ENCODE data around the gene PCDHA2.
"Not testable (repeated sequence)": the region's sequence is repeated elsewhere in the genome, so short reads cannot be mapped to it uniquely, and the experiment has no call there.

The PCDHA2 gene

DNA sequence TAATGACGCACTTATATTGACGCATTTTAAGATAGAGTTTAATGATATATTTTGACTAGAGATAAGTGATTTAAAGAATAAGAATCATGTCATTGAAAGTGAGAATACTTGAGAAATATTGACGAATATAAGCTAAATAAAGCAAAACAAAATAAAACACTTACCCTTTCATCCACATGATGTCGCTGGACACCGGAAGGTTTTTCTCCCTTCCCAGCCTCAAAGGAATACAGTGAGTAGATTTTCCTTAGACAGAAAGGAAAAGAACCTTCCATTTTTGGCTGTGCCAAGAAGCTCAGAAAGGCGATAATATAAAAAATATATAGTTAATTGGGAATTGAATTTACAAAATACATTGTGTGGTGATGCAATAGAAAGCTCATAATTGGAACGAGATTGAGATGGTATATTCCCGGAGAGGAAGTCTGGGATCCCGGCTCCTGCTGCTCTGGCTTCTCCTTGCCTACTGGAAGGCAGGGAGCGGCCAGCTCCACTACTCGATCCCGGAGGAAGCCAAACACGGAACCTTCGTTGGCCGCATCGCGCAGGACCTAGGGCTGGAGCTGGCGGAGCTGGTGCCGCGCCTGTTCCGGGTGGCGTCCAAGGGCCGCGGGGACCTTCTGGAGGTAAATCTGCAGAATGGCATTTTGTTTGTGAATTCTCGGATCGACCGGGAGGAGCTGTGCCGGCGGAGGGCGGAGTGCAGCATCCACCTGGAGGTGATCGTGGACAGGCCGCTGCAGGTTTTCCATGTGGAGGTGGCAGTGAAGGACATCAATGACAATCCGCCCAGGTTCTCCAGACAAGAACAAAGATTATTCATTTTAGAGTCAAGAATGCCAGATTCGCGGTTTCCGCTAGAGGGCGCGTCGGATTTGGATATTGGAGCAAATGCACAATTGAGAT is 27.0 kb downstream of the PCDHA2 start, which contains the start of gene PCDHA5:
TSS of gene PCDHA5 (plus strand) at position 239 of the 906 bp plus-strand sequence.
- Histone ChIP-seq H3K27ac (ENCODE audit: low read depth, low read length, severe bottlenecking) (no peak within 1 kb of the TSS), H3K36me3 (ENCODE audit: control insufficient read depth, insufficient read depth, low read length) (no peaks in the 10 kb centered on the region), H3K9me3 (ENCODE audit: control insufficient read depth, low read length) (no peaks in the 10 kb centered on the region), H3K4me3 (ENCODE audit: extremely low read depth, insufficient read depth, low read length, poor library complexity, severe bottlenecking) (no peak within 1 kb of the TSS), H3K4me1 (ENCODE audit: control insufficient read depth, insufficient read depth, low read length, poor library complexity, severe bottlenecking) (no peaks in the 10 kb centered on the region)
- WGBS, 2 experiments (ENCODE audit: insufficient coverage in 2 of 2), result 93 to 94% methylated on average over 35 to 36 of the region's 39 CpGs

DNA sequence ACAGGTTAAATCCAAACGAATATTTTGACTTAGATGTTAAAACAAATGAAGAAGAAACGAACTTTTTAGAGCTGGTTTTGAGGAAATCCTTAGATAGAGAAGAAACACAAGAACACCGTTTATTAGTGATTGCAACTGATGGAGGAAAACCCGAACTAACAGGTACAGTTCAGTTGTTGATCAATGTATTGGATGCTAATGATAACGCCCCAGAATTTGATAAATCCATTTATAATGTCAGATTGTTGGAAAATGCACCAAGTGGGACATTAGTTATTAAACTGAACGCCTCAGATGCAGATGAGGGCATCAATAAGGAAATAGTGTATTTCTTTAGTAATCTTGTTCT is 27.6 kb downstream of the PCDHA2 start:
- Histone ChIP-seq H3K4me3 (ENCODE audit: extremely low read depth, insufficient read depth, low read length, poor library complexity, severe bottlenecking) (no peak overlapping the region), H3K9me3 (ENCODE audit: control insufficient read depth, low read length) (no peaks in the 10 kb centered on the region), H3K36me3 (ENCODE audit: control insufficient read depth, insufficient read depth, low read length) (no peaks in the 10 kb centered on the region), H3K4me1 (ENCODE audit: control insufficient read depth, insufficient read depth, low read length, poor library complexity, severe bottlenecking) (no peaks in the 10 kb centered on the region), H3K27ac (ENCODE audit: low read depth, low read length, severe bottlenecking) (no peak overlapping the region)
- 79 to 86% methylated on average over 6 of the region's 6 CpGs for WGBS, 2 experiments (ENCODE audit: insufficient coverage in 2 of 2)

DNA sequence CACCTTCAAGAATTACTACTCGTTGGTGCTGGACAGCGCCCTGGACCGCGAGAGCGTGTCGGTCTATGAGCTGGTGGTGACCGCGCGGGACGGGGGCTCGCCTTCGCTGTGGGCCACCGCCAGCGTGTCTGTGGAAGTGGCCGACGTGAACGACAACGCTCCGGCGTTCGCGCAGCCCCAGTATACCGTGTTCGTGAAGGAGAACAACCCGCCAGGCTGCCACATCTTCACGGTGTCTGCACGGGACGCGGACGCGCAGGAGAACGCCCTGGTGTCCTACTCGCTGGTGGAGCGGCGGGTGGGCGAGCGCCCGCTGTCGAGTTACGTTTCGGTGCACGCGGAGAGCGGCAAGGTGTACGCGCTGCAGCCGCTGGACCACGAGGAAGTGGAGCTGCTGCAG is 28.3 kb downstream of the PCDHA2 start:
- H3K4me1 ChIP-seq (ENCODE audit: control insufficient read depth, insufficient read depth, low read length, poor library complexity, severe bottlenecking); H3K9me3 ChIP-seq (ENCODE audit: control insufficient read depth, low read length); H3K36me3 ChIP-seq (ENCODE audit: control insufficient read depth, insufficient read depth, low read length); H3K27ac ChIP-seq (ENCODE audit: low read depth, low read length, severe bottlenecking); H3K4me3 ChIP-seq (ENCODE audit: extremely low read depth, insufficient read depth, low read length, poor library complexity, severe bottlenecking): not testable (repeated sequence)
- WGBS, 2 experiments (ENCODE audit: insufficient coverage in 2 of 2), result 95% methylated on average over 32 to 48 of the region's 48 CpGs

DNA sequence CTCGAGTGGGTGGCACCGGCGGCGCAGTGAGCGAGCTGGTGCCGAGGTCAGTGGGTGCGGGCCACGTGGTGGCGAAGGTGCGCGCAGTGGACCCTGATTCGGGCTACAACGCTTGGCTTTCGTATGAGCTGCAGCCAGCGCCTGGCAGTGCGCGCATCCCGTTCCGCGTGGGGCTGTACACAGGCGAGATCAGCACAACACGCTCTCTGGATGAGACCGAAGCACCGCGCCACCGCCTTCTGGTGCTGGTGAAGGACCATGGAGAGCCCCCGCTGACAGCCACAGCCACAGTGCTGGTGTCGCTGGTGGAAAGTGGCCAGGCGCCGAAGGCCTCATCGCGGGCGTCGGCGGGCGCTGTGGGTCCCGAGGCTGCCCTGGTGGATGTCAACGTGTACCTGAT is 28.8 kb downstream of the PCDHA2 start:
- no peaks in the 10 kb centered on the region for H3K9me3 ChIP-seq (ENCODE audit: control insufficient read depth, low read length)
- WGBS, 2 experiments (ENCODE audit: insufficient coverage in 2 of 2), result 97 to 98% methylated on average over 38 of the region's 38 CpGs
- H3K4me1 ChIP-seq (ENCODE audit: control insufficient read depth, insufficient read depth, low read length, poor library complexity, severe bottlenecking), result no peaks in the 10 kb centered on the region
- H3K36me3 ChIP-seq (ENCODE audit: control insufficient read depth, insufficient read depth, low read length), result no peaks in the 10 kb centered on the region
- no peak overlapping the region for H3K27ac ChIP-seq (ENCODE audit: low read depth, low read length, severe bottlenecking)
- H3K4me3 ChIP-seq (ENCODE audit: extremely low read depth, insufficient read depth, low read length, poor library complexity, severe bottlenecking), result no peak overlapping the region

DNA sequence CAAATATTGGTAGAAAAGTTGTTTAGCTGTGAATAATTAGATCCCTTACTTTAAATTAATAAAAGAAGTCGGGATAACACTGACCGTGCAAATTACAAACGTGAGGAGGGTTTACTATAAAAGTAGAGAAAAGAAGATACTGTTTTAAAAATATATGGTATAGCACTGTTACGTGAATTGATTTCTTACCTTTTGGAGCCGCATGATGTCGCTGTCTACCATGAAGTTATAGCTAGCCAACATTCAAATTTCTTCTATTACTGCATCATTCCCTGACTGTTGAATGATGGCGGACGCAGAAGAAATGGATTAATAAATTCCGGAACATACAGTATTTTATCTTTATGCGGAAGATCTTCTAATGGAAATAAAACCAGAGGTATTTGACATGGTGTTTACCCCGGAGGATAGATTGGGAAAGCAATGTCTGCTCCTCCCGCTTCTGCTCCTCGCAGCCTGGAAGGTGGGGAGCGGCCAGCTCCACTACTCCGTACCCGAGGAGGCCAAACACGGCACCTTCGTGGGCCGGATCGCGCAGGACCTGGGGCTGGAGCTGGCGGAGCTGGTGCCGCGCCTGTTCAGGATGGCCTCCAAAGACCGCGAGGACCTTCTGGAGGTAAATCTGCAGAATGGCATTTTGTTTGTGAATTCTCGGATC is 33.2 kb downstream of the PCDHA2 start, which contains the start of gene PCDHA6:
TSS of gene PCDHA6 (plus strand) at position 257 of the 658 bp plus-strand sequence. CDS start at position 389, 132 bp downstream.
- H3K4me3 ChIP-seq (ENCODE audit: extremely low read depth, insufficient read depth, low read length, poor library complexity, severe bottlenecking), result no peak within 1 kb of the TSS
- no peaks in the 10 kb centered on the region for H3K36me3 ChIP-seq (ENCODE audit: control insufficient read depth, insufficient read depth, low read length)
- no peaks in the 10 kb centered on the region for H3K4me1 ChIP-seq (ENCODE audit: control insufficient read depth, insufficient read depth, low read length, poor library complexity, severe bottlenecking)
- WGBS, 2 experiments (ENCODE audit: insufficient coverage in 2 of 2), result 96% methylated on average over 19 to 21 of the region's 27 CpGs
- no peak within 1 kb of the TSS for H3K27ac ChIP-seq (ENCODE audit: low read depth, low read length, severe bottlenecking)
- H3K9me3 ChIP-seq (ENCODE audit: control insufficient read depth, low read length), result no peaks in the 10 kb centered on the region

DNA sequence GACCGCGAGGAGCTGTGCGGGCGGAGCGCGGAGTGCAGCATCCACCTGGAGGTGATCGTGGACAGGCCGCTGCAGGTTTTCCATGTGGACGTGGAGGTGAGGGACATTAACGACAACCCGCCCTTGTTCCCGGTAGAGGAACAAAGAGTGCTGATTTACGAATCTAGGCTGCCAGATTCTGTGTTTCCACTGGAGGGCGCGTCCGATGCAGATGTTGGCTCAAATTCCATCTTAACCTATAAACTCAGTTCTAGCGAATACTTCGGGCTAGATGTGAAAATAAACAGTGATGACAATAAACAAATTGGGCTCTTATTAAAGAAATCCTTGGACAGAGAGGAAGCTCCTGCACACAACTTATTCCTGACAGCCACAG is 33.7 kb downstream of the PCDHA2 start:
- H3K4me1 ChIP-seq (ENCODE audit: control insufficient read depth, insufficient read depth, low read length, poor library complexity, severe bottlenecking), result no peaks in the 10 kb centered on the region
- no peaks in the 10 kb centered on the region for H3K36me3 ChIP-seq (ENCODE audit: control insufficient read depth, insufficient read depth, low read length)
- no peaks in the 10 kb centered on the region for H3K9me3 ChIP-seq (ENCODE audit: control insufficient read depth, low read length)
- no peak overlapping the region for H3K4me3 ChIP-seq (ENCODE audit: extremely low read depth, insufficient read depth, low read length, poor library complexity, severe bottlenecking)
- 88 to 94% methylated on average over 6 to 9 of the region's 18 CpGs for WGBS, 2 experiments (ENCODE audit: insufficient coverage in 2 of 2)
- H3K27ac ChIP-seq (ENCODE audit: low read depth, low read length, severe bottlenecking), result no peak overlapping the region

DNA sequence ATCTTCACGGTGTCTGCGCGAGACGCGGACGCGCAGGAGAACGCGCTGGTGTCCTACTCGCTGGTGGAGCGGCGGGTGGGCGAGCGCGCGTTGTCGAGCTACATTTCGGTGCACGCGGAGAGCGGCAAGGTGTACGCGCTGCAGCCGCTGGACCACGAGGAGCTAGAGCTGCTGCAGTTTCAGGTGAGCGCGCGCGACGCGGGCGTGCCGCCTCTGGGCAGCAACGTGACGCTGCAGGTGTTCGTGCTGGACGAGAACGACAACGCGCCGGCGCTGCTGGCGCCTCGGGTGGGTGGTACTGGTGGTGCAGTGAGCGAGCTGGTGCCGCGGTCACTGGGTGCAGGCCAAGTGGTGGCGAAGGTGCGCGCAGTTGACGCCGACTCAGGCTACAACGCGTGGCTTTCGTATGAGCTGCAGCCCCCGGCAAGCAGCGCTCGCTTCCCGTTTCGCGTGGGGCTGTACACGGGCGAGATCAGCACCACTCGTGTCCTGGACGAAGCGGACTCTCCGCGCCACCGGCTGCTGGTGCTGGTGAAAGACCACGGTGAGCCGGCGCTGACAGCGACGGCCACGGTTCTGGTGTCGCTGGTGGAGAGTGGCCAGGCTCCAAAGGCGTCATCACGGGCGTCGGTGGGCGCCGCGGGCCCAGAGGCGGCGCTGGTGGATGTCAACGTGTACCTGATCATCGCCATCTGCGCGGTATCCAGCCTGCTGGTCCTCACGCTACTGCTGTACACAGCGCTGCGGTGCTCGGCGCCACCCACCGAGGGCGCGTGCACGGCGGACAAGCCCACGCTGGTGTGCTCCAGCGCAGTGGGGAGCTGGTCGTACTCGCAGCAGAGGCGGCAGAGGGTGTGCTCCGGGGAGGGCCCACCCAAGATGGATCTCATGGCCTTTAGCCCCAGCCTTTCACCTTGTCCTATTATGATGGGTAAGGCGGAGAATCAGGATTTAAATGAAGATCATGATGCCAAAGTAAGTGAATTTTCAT is 35.2 kb downstream of the PCDHA2 start:
- H3K27ac ChIP-seq (ENCODE audit: low read depth, low read length, severe bottlenecking); H3K4me3 ChIP-seq (ENCODE audit: extremely low read depth, insufficient read depth, low read length, poor library complexity, severe bottlenecking); H3K36me3 ChIP-seq (ENCODE audit: control insufficient read depth, insufficient read depth, low read length); H3K9me3 ChIP-seq (ENCODE audit: control insufficient read depth, low read length); H3K4me1 ChIP-seq (ENCODE audit: control insufficient read depth, insufficient read depth, low read length, poor library complexity, severe bottlenecking): not testable (repeated sequence)
- WGBS, 2 experiments (ENCODE audit: insufficient coverage in 2 of 2), result 97 to 98% methylated on average over 70 to 89 of the region's 106 CpGs

DNA sequence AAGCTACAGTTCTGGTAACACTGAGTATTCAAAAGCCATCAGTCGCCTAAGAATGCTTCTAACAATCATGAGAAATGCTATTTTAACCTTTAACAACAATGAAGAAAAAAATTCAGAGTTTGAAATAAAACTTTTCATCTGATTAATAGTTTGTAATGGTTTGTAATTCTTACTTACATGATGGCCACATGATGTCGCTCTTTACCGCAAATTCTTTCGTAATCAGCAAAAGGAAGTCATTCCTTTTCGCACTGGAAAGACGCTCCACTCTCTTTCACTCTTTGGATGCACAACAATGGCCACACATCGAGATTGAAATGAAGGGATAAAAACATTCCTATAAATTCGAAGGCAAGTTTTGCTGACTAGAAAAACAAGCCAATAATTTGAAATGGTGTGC is 39.3 kb downstream of the PCDHA2 start, which contains the start of gene PCDHA7:
TSS of gene PCDHA7 (plus strand) at position 277 of the 400 bp plus-strand sequence. CDS start at position 392, 115 bp downstream.
- peaks cover 6% of the 10 kb centered on the region for H3K9me3 ChIP-seq (ENCODE audit: control insufficient read depth, low read length)

DNA sequence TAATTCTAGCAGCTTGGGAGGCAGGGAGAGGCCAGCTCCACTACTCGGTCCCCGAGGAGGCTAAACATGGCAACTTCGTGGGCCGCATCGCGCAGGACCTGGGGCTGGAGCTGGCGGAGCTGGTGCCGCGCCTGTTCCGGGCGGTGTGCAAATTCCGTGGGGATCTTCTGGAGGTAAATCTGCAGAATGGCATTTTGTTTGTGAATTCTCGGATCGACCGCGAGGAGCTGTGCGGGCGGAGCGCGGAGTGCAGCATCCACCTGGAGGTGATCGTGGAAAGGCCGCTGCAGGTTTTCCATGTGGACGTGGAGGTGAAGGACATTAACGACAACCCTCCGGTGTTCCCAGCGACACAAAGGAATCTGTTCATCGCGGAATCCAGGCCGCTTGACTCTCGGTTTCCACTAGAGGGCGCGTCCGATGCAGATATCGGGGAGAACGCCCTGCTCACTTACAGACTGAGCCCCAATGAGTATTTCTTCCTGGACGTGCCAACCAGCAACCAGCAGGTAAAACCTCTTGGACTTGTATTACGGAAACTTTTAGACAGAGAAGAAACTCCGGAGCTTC is 39.9 kb downstream of the PCDHA2 start:
- H3K4me3 ChIP-seq (ENCODE audit: extremely low read depth, insufficient read depth, low read length, poor library complexity, severe bottlenecking); H3K4me1 ChIP-seq (ENCODE audit: control insufficient read depth, insufficient read depth, low read length, poor library complexity, severe bottlenecking); H3K27ac ChIP-seq (ENCODE audit: low read depth, low read length, severe bottlenecking); H3K9me3 ChIP-seq (ENCODE audit: control insufficient read depth, low read length); H3K36me3 ChIP-seq (ENCODE audit: control insufficient read depth, insufficient read depth, low read length): not testable (repeated sequence)
- 92 to 99% methylated on average over 7 to 23 of the region's 38 CpGs for WGBS, 2 experiments (ENCODE audit: insufficient coverage in 2 of 2)

More for the DNA sequence above, 39.3 kb downstream of the PCDHA2 start, which contains the start of gene PCDHA7:
- 89 to 100% methylated on average over 3 to 7 of the region's 8 CpGs for WGBS, 2 experiments (ENCODE audit: insufficient coverage in 2 of 2)
- Histone ChIP-seq H3K4me1 (ENCODE audit: control insufficient read depth, insufficient read depth, low read length, poor library complexity, severe bottlenecking) (no peaks in the 10 kb centered on the region), H3K36me3 (ENCODE audit: control insufficient read depth, insufficient read depth, low read length) (no peaks in the 10 kb centered on the region), H3K27ac (ENCODE audit: low read depth, low read length, severe bottlenecking) (no peak within 1 kb of the TSS), H3K4me3 (ENCODE audit: extremely low read depth, insufficient read depth, low read length, poor library complexity, severe bottlenecking) (no peak within 1 kb of the TSS)

Measured in mesodermal cell (in vitro differentiated cells).